SK-N-SH (cell line): ENCODE data around the gene RAB10. TPM values are rescaled to one million over a fixed set of nuclear protein-coding genes. Genes with fewer than 3 reads are reported as not detected.

Experiments used
- CTCF ChIA-PET: fragments of 300-600, 350-600 bp; formaldehyde crosslinking; extraction: SDS; loops from one replicate; lab custom pipeline; 2021; lab: Yijun Ruan, JAX
- POLR2A ChIA-PET: fragments of 350-600 bp; sonication (Branson Sonifier 250); formaldehyde crosslinking; extraction: SDS; loops from one replicate; lab custom pipeline; 2020; ENCODE audit warnings: antibody characterized with exemption, inconsistent platforms; lab: Yijun Ruan, JAX
- DNase-seq: peaks from one replicate; pipeline ENCODE4 v3.0.0; 2012
- H2AFZ ChIP-seq: fragments of 200-600 bp; sonication (generic); 2 replicates; pipeline ENCODE4 v1.8.1; 2016; ENCODE audit warnings: antibody characterized with exemption, mild to moderate bottlenecking, low read depth
- H3F3A ChIP-seq: fragments of 200-600 bp; sonication (generic); replicated peaks from 2 replicates; pipeline ENCODE3; 2016; ENCODE audit warnings: antibody characterized with exemption, mild to moderate bottlenecking; ENCODE audit not compliant: insufficient read depth
- H3K27ac ChIP-seq, 2 experiments: fragments of 200-500 bp in 1 of 2; fragments of 200-600 bp in 1 of 2; sonication (Bioruptor generic) in 1 of 2; sonication (generic), shearing (Covaris generic) in 1 of 2; 2 replicates each; pipeline versions ENCODE4 v1.5.1 to v1.6.1; 2014 to 2016; ENCODE audit warnings: low read depth in 2 of 2, inconsistent platforms in 1 of 2, low read length in 1 of 2, mild to moderate bottlenecking in 1 of 2, mixed read lengths in 1 of 2
- H3K27me3 ChIP-seq: fragments of 200-600 bp; sonication (generic), shearing (Covaris generic); 2 replicates; pipeline ENCODE4 v1.6.1; 2016; ENCODE audit warnings: mixed run types; ENCODE audit not compliant: insufficient read depth
- H3K36me3 ChIP-seq, 2 experiments: fragments of 200-500 bp in 1 of 2; fragments of 200-600 bp in 1 of 2; sonication (Bioruptor generic) in 1 of 2; sonication (generic) in 1 of 2; replicated peaks in 1 of 2; 2 replicates each; pipeline versions ENCODE3 to v1.5.1; 2014 to 2016; ENCODE audit warnings: low read length in 1 of 2, mild to moderate bottlenecking in 1 of 2; ENCODE audit not compliant: insufficient read depth in 2 of 2, control insufficient read depth in 1 of 2
- H3K4me1 ChIP-seq, 2 experiments: fragments of 200-500 bp in 1 of 2; fragments of 200-600 bp in 1 of 2; sonication (Bioruptor generic) in 1 of 2; sonication (generic), shearing (Covaris generic) in 1 of 2; 2 replicates each; pipeline versions ENCODE4 v1.5.1 to v1.6.1; 2014 to 2016; ENCODE audit warnings: low read depth in 1 of 2, low read length in 1 of 2, mixed run types in 1 of 2; ENCODE audit not compliant: insufficient read depth in 2 of 2, control insufficient read depth in 1 of 2
- H3K4me2 ChIP-seq: fragments of 200-600 bp; sonication (generic), shearing (Covaris generic); 2 replicates; pipeline ENCODE4 v1.6.1; 2017; ENCODE audit warnings: mixed run types
- H3K4me3 ChIP-seq, 2 experiments: fragments of 200-500 bp in 1 of 2; fragments of 200-600 bp in 1 of 2; sonication (Bioruptor generic) in 1 of 2; sonication (generic), shearing (Covaris generic) in 1 of 2; 2 replicates each; pipeline versions ENCODE4 v1.5.1 to v1.8.1; 2014 to 2016; ENCODE audit warnings: low read depth in 2 of 2, inconsistent platforms in 1 of 2, low read length in 1 of 2, mild to moderate bottlenecking in 1 of 2, mixed read lengths in 1 of 2, moderate library complexity in 1 of 2
- H3K79me2 ChIP-seq: fragments of 200-600 bp; sonication (generic); 2 replicates; pipeline ENCODE4 v1.8.1; 2017; ENCODE audit warnings: mild to moderate bottlenecking; ENCODE audit not compliant: insufficient read depth
- H3K9ac ChIP-seq: fragments of 200-600 bp; sonication (generic); 2 replicates; pipeline ENCODE4 v1.6.1; 2017; ENCODE audit warnings: mixed run types
- H3K9me2 ChIP-seq: fragments of 200-600 bp; sonication (generic); 2 replicates; pipeline ENCODE4 v1.6.1; 2017; ENCODE audit warnings: mixed run types
- H3K9me3 ChIP-seq: fragments of 200-600 bp; sonication (generic); 2 replicates; pipeline ENCODE4 v1.6.1; 2017; ENCODE audit warnings: mixed run types, mild to moderate bottlenecking, moderate library complexity
- H4K20me1 ChIP-seq: fragments of 200-600 bp; sonication (generic); 2 replicates; pipeline ENCODE4 v1.6.1; 2017; ENCODE audit warnings: mild to moderate bottlenecking, mixed run types; ENCODE audit not compliant: insufficient read depth
- CHD2 ChIP-seq: fragments of 150-350 bp; IDR thresholded peaks from 2 replicates; pipeline ENCODE4 v1.6.1; 2018; ENCODE audit warnings: low read length; ENCODE audit not compliant: partially characterized antibody
- CTCF ChIP-seq: fragments of 200-600 bp; sonication (generic); IDR thresholded peaks from 2 replicates; pipeline ENCODE4 v1.6.1; 2017; ENCODE audit warnings: antibody characterized with exemption, mild to moderate bottlenecking, moderate library complexity
- ELF1 ChIP-seq: IDR thresholded peaks from 2 replicates; pipeline ENCODE4 v1.4.0; 2012
- EP300 ChIP-seq, 2 experiments: IDR thresholded peaks; 2 replicates each; pipeline versions ENCODE4 v1.4.0 to v1.6.1; 2012; ENCODE audit warnings: borderline replicate concordance in 1 of 2, low read depth in 1 of 2, low read length in 1 of 2
- EZH2phosphoT487 ChIP-seq: fragments of 200-600 bp; sonication (generic); IDR thresholded peaks from 2 replicates; pipeline ENCODE4 v1.6.1; 2017; ENCODE audit warnings: low read depth, mixed run types, mild to moderate bottlenecking, antibody characterized with exemption, moderate library complexity, borderline replicate concordance
- FOSL2 ChIP-seq: IDR thresholded peaks from 2 replicates; pipeline ENCODE4 v1.4.0; 2012; ENCODE audit warnings: low read depth, mild to moderate bottlenecking, moderate library complexity, borderline replicate concordance
- FOXJ3 ChIP-seq: sonication (generic); formaldehyde crosslinking; IDR thresholded peaks from 2 replicates; pipeline ENCODE4 v1.5.1; 2020; ENCODE audit warnings: mild to moderate bottlenecking, missing genetic modification reagents
- GATA2 ChIP-seq: sonication (generic); formaldehyde crosslinking; IDR thresholded peaks from 2 replicates; pipeline ENCODE4 v1.5.0; 2020; ENCODE audit warnings: mild to moderate bottlenecking, missing genetic modification reagents
- JUND ChIP-seq: IDR thresholded peaks from 2 replicates; pipeline ENCODE4 v1.4.0; 2012
- MXI1 ChIP-seq: IDR thresholded peaks from 2 replicates; pipeline ENCODE4 v1.6.1; 2012; ENCODE audit warnings: mild to moderate bottlenecking, low read depth, low read length, improper control_type of control experiment
- NRF1 ChIP-seq: IDR thresholded peaks from 2 replicates; pipeline ENCODE4 v1.6.1; 2012; ENCODE audit warnings: low read depth, mild to moderate bottlenecking, low read length
- POLR2AphosphoS5 ChIP-seq: IDR thresholded peaks from 2 replicates; pipeline ENCODE4 v1.6.1; 2012; ENCODE audit warnings: low read depth, low read length
- RCOR1 ChIP-seq: fragments of 150-350 bp; IDR thresholded peaks from 2 replicates; pipeline ENCODE4 v1.6.1; 2017; ENCODE audit warnings: antibody characterized with exemption, low read length
- SMC3 ChIP-seq: IDR thresholded peaks from 2 replicates; pipeline ENCODE4 v1.6.1; 2012; ENCODE audit warnings: low read depth, low read length, improper control_type of control experiment
- TAF1 ChIP-seq: IDR thresholded peaks from 2 replicates; pipeline ENCODE4 v1.6.1; 2012; ENCODE audit warnings: low read depth, mild to moderate bottlenecking, low read length, moderate library complexity, borderline replicate concordance
- TCF12 ChIP-seq: IDR thresholded peaks from 2 replicates; pipeline ENCODE4 v1.4.0; 2012
- ZBTB33 ChIP-seq: IDR thresholded peaks from 2 replicates; pipeline ENCODE4 v1.4.0; 2012; ENCODE audit warnings: low read depth, borderline replicate concordance
- WGBS: methylation state at CpG from one replicate; pipeline ENCODE4 v1.1.6; 2017; ENCODE audit warnings: low lambda C conversion rate; 5-methylcytosine and 5-hydroxymethylcytosine counted together
- polyA plus RNA-seq, 3 experiments: library from polyadenylated mRNA; depleted of rRNA; stranded (reverse); fragments of >200 nt; gene quantifications; 2 replicates each; pipeline ENCODE4 v1.2.3, GENCODE V29; 2012

Gene RAB10
- polyA plus RNA-seq, 1 of the 3 experiments (the other 2 are of a cell fraction): 47.5 TPM

- Histone ChIP-seq H3K79me2 (peaks cover 100% of the 10 kb centered on the region), H3K36me3 (peaks cover 0 to 9% of the 10 kb centered on the region in 2 experiments), H3K4me1 (peaks cover 5 to 9% of the 10 kb centered on the region in 2 experiments; a peak in 3 of 4 replicates), H3K4me3 (no peak overlapping the region), H3K27me3 (no peaks in the 10 kb centered on the region), H3K4me2 (no peak overlapping the region), H4K20me1 (peaks cover 88% of the 10 kb centered on the region), H3K9me2 (no peaks in the 10 kb centered on the region), H3K9me3 (no peaks in the 10 kb centered on the region), H3K27ac (no peak overlapping the region), H3F3A (peaks cover 13% of the 10 kb centered on the region), H3K9ac (no peak overlapping the region), H2AFZ (no peak overlapping the region)
- WGBS: 82% methylated on average over 3 of the region's 3 CpGs
- DNase-seq: no peak
- ChIA-PET CTCF (interaction anchor here (1.0 to 8.5 kb wide), 2 partner anchors 13 to 123 kb away, joined by 4 to 65 read pairs; no protein-coding TSS in a partner anchor), POLR2A (interaction anchor here (1.0 kb wide), 1 partner anchor 15 kb away, joined by 3 read pairs; no protein-coding TSS in a partner anchor)
- TF ChIP-seq CHD2: no peak
- no peak for TF ChIP-seq GATA2 (CRISPR knock-in tag)
- no peak for TF ChIP-seq ZBTB33
- no peak for TF ChIP-seq NRF1
- TF ChIP-seq FOXJ3 (CRISPR knock-in tag): no peak
- no peak for TF ChIP-seq EP300 (IDR thresholded peaks at IDR 0.05; ENCODE audit: borderline replicate concordance in 1 of 2, low read depth in 1 of 2, low read length in 1 of 2)
- no peak for TF ChIP-seq MXI1
- TF ChIP-seq CTCF: no peak
- no peak for TF ChIP-seq TAF1
- no peak for TF ChIP-seq ELF1
- no peak for TF ChIP-seq POLR2AphosphoS5
- no peak for TF ChIP-seq JUND
- no peak for TF ChIP-seq EZH2phosphoT487
- TF ChIP-seq FOSL2: no peak
- TF ChIP-seq SMC3: no peak
- no peak for TF ChIP-seq TCF12
- TF ChIP-seq RCOR1: no peak
These were observed 39.9 kb downstream of the RAB10 start for GRCh38 chr2:26073830-26074229.
